Activated gamma-delta T cell treated with anti-CD3 and anti-CD28 coated beads, Interleukin-2, amount 50 U/mL, for 16 hours (primary cell): ENCODE measurements around the gene ZNF213.
A peak's percentile ranks its signal among the peaks of the same experiment; 100 is the strongest.

Experiments
- DNase-seq: peaks from one replicate; pipeline ENCODE4 v3.0.0-alpha.2; 2020; ENCODE audit warnings: low read depth

The ZNF213 gene, protein sequence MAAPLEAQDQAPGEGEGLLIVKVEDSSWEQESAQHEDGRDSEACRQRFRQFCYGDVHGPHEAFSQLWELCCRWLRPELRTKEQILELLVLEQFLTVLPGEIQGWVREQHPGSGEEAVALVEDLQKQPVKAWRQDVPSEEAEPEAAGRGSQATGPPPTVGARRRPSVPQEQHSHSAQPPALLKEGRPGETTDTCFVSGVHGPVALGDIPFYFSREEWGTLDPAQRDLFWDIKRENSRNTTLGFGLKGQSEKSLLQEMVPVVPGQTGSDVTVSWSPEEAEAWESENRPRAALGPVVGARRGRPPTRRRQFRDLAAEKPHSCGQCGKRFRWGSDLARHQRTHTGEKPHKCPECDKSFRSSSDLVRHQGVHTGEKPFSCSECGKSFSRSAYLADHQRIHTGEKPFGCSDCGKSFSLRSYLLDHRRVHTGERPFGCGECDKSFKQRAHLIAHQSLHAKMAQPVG

DNA sequence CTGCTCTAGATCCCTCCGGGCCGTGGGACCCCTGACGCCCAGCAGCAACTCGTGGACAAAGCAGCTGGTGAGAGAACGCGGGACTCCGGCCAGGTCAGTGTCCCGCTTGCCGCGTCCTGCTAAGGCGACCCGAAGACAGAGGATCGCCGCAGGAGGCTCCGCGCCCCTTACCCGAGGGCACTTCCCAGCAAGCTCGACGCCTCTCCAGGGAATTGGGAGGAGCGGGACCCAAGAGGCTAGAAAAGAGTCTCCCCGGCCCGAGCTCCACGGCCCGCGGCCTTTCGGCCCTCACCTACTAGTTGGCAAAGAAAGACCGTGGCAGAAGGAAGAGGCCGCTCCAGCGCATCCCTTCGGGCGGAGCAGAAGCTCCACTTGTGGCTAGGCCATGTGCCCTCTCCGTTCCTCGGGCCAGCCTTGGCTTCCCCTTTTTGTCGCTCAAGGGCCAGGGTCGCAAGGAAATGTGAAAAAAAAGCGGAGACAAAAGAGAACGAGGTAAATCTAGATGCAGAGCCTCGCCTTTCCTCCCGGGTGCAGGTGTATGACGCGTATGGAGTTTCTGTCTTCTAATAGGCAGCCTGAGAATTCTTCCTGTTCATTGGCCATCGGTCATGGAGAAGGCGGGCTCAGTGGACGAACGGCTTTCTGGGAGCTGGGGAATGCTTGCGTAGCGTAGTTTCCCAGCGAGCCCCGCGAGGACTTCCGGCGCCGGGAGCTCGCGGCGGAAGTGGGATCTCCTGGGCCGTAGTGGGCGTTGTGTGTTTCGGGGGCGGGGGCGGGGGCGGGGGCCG, at the start of gene ZNF213:
Gene ZNF213 (plus strand): TSS at position 692 of the 788 bp plus-strand sequence. CDS start 2,252 bp downstream, outside the sequence.
- DNase-seq, result peak; percentile 88

DNA sequence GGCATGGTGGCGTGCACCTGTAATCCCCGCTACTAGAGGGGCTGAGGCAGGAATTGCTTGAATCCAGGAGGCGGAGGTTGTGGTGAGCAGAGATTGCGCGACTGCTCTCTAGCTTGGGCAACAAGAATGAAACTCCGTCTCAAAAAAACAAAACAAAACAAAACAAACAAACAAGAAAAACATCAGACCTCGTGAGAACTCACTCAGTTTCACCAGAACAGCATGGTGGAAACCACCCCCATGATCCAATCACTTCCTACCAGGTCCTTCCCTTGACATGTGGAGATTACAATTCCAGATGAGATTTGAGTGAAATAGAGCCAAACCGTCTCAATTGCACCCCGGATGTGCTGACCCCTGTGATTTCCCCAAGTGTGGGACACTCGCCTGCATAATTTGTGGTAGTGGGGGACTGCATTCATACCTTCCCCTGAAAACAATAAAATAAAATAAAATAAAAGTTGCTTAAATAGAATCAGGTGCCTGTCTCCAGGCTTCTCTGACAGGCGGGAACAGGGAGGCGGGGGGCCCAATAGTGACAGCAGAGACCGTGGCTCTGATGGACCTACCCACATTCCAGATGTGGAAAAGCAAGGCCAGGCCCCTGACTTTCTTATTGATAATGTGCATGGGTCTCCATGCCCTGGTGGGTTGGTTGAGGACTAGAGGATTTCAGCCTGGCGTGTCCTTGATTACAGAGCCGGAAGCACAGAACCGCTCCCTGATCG, 48.8 kb upstream of the ZNF213 start:
- DNase-seq, result no peak

- no peak for DNase-seq
Observed at GRCh38 chr16:3086596-3087242, 48.1 kb upstream of the ZNF213 start.

GRCh38 chr16:3087243-3088235, 47.3 kb upstream of the ZNF213 start:
- no peak for DNase-seq

DNA sequence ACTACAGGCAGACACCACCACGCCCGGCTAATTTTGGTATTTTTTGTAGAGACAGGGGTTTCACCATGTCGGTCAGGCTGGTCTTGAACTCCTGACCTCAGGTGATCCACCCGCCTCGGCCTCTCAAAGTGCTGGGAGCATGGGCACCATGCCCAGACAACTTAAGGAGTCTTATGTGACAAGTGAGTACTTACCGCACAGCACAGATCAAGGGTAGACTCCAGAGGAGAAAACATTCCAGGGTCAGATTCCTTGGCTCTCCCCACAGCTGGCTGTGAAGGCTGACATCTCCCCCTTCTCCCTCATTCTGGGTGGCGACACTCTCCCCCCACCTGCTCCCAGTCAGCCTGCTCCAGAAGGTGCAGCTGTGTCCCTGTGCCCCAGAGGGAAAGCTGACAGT, 46.4 kb upstream of the ZNF213 start:
- DNase-seq, result no peak

DNA sequence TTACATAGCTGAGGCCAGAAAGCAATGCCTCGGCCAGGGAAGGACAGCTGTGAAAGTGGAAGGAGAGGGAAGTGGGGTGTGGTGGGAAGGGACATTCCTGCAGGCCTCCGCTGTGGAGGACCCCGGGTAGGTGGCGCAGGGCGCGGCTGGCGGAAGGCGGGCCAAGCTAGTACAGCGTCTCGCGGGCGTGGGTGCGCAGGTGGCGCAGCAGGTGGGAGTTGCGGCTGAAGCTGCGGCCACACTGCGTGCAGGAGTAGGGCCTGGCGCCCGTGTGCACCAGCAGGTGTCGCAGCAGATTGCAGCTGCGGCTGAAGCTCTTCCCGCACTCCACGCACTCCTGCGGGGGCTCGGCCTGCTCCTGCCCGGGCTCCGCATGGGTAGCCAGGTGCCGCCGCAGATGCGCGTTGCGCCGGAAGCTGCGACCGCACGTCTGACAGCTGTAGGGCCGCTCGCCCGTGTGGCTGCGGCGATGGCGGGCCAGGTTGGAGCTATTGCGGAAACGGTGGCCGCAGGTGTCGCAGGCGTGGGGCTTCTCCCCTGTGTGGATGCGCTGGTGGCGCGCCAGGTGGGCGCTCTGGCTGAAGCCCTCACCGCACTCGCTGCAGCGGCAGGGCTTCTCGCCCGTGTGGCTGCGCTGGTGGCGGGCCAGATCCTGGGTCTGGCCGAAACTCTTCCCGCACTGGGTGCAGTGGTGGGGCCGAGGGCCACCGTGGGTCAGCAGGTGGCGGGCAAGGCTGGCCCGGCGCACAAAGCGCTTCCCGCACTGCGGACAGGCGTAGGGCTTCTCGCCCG, 45.7 kb upstream of the ZNF213 start:
- DNase-seq, result no peak

GRCh38 chr16:3089717-3090592, 44.9 kb upstream of the ZNF213 start:
- no peak for DNase-seq

DNA sequence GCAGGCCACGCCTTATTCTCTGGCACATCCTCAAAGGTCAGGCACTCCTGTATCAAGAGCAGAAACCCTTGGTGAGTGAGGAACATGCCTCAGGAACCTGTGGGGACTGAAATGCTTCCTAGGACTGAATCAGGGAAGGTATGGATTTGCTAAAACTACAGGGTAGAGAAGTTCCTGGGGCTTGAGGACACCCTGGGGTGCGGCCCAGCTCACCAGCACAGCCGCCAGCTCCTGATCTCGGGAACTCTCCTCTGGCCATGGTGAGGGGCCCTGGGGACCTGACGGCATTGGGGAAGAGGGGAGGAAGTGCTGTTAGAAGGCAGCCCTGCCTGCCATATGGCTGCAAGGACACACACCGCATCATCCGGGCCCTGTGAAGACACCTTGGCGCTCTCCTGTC, 43.3 kb upstream of the ZNF213 start:
- DNase-seq, result no peak

- no peak for DNase-seq
Observed at GRCh38 chr16:3092501-3092941, 42.3 kb upstream of the ZNF213 start.

GRCh38 chr16:3094289-3095027, 40.4 kb upstream of the ZNF213 start:
- no peak for DNase-seq

- peak; percentile 43 for DNase-seq
Observed at GRCh38 chr16:3095869-3096268, 39.0 kb upstream of the ZNF213 start.

DNA sequence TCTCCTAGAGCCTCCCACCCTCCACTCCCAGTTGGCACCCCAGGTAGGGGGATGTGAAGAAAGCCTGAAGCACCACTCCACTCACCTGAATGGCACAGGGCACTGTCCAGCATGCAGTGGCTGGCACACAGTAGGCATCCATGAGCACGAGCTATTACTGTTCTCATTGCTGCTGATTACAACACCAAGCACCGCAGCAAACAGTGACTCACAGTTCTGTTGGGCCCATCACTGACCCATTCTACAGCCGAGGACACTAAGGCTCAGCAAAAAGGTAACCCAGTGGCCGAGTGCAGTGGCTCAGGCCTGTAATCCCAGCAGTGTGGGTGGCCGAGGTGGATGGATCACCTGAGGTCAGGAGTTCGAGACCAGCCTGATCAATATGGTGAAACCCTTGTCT, 38.5 kb upstream of the ZNF213 start:
- DNase-seq, result no peak

DNA sequence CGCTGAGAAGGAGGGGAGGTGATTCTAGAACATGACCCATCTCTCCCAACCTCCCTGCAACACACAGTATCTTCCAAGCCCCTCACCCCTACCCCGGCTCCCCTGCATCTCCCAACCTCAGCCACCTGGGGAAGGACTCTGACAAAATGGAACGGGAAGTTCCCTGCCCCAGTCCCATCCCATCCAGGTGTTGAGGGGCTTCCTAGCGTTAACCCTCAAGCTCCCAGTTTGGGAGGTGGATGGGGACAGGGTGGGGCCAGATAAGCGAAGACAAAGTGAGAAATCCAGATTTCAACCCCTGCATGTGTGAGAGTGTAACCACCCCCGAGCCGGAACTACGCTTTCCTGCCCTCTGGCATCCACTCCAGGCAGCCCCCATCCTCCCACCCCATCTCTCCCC, 37.6 kb upstream of the ZNF213 start:
- DNase-seq, result no peak

- no peak for DNase-seq
Observed at GRCh38 chr16:3098459-3099394, 36.1 kb upstream of the ZNF213 start, which contains the start of gene ZSCAN10. TSS of gene ZSCAN10 (minus strand) at chr16:3099294. CDS start at chr16:3092937, 6,357 bp downstream.

GRCh38 chr16:3099395-3099731, 35.5 kb upstream of the ZNF213 start:
- no peak for DNase-seq

DNA sequence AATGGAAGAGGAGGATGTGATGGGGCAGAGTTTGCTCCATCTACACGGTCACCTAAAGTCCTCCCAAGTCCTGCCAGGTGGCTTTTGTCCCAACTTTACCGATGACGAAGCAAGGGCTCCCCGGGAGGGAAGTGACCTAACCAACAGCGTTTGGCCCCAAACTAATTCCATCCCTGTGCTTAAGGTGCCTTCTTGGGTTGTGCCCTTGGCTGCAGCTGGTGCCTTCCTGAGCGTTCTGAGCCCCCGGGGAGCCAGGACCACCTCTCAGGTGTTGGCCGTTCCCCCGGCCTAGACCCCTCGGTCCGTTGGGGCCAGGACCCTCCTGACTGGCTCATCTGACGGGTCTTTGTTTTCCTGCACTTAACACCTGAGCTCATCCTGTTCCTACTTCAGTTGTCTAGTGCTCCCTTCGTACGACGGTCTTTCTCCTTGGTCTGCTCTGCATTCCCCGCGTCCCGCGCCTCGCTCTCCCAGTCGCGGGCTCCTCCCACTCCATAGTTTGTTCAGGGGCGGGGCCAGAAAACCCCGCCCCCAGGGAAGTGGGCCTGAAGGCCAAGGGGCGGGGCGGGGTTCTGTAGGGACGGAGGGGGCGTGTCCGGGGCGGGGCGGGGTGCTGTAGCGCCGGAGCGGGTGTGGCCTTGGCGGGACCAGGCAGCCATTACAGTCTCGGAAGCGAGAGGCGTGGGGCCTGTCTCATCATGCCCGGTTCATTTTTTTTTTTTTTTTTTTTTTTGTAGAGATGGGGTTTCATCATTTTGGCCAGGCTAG, 34.9 kb upstream of the ZNF213 start:
- DNase-seq, result peak; percentile 83
